ENCODE data around the gene CDC20.
"Not testable (repeated sequence)": the region's sequence is repeated elsewhere in the genome, so short reads cannot be mapped to it uniquely, and the experiment has no call there.

The CDC20 gene

DNA sequence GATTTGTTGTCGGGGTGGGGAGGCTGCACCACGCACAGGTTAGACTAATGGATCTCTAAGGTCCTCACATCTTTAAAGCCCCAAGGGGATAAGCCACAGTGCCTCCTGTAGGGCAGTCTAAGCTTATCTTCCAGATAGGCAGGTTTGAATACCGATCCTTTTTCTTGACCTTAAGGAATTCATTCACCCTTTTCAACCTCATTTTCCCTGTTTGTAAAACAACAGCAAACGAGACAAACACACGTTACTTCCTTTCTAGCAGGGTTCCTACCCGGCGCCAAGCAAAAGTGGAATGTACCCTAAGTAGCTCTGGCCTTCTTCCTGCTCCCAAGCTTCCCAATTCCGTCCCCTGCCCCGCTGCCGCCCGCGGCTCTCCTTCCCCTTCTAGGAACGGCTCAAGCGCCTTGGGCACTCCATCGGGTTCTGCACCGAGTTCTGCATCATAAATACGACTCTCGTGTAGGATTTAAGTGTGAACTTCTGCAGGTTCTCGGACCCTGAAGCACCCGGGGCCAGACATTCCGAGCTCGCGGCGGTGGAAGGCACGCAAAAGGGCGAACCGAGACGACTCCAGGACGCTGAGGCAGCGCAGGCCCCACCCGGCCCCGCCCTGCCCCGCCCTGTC, 548 bp upstream of the CDC20 start:
- no peak for DNase-seq (ENCODE audit: low read depth)

DNA sequence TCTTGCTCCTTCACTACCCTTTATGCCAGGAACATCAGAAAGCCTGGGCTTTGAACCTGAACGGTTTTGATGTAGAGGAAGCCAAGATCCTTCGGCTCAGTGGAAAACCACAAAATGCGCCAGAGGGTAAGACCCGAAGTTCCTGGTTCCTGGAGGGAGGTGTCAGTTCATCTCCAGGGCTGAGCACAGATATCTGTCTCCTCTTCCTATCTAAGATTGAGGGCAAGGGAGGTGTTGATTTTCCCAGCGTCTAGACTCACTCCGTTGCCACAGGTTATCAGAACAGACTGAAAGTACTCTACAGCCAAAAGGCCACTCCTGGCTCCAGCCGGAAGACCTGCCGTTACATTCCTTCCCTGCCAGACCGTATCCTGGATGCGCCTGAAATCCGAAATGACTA, 915 bp downstream of the CDC20 start:
- no peak for DNase-seq (ENCODE audit: low read depth)

DNA sequence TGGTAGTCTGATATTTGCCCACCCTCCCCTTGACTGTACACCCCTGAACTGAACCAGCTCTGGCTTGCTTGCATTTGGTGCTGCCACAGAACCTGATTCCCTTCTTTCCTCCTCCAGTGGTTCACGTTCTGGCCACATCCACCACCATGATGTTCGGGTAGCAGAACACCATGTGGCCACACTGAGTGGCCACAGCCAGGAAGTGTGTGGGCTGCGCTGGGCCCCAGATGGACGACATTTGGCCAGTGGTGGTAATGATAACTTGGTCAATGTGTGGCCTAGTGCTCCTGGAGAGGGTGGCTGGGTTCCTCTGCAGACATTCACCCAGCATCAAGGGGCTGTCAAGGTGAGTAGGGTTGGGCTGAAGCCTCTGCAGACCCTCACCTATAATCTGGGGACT, 1.8 kb downstream of the CDC20 start:
- no peak for DNase-seq (ENCODE audit: low read depth)

DNA sequence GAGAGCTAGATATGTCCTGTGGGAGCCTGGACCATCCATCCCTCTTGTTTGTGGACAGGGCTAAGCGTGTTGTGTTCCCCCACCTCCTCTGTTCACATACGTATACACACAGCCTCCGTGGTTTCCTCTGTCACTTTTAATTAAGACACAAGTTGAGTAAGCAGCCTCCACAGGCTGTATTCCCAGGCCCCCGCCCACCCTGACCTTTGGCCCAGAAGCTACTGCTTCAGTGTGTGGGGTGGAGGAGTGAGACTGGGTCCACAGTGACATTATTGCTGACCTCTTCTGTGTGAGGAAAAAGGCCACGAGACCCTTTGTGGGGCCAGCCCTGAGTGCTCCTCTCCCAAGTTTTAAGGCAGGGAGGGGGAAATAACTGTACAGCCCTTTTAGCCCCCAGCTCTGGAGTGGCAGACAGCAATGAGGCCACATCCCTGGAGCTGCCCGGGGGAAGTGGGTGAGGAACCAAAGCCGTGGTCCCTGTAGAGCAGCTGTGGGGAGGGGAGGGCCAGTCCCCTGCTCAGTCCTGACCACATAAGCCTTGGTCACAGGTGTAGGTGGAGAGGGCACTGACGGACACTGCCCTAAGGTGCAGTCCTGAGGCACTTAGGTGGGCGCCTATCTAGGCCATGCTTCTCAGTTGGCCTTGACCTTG, 4.6 kb downstream of the CDC20 start:
- no peak for DNase-seq (ENCODE audit: low read depth)

DNA sequence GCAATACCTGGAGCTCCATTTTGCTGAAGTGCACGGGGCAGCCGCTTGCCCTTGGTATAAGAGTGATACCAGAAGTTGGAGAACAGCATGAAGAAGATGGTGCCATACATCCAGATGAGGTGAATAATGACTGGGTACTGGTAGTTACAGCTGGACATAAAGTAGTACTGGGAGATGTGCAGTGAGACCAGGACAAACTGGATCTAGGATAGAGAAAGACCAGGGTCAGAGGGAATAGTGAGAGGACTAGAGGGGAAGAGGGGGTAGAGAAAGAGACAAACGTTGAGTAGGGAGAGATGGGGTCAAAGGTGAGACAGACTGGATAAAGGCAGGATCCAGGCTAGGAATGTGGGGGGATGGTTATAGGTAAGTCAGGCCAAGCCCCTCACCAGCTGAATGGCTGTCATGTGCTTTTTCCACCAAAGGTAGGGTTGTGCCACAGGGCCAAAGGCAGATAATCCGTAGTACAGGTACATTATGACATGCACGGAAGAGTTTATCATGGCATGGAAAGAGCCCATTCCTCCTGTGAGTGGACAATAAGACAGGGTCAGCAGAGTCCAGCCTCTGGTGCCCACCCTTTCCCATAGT, 5.2 kb downstream of the CDC20 start:
- no peak for DNase-seq (ENCODE audit: low read depth)

DNA sequence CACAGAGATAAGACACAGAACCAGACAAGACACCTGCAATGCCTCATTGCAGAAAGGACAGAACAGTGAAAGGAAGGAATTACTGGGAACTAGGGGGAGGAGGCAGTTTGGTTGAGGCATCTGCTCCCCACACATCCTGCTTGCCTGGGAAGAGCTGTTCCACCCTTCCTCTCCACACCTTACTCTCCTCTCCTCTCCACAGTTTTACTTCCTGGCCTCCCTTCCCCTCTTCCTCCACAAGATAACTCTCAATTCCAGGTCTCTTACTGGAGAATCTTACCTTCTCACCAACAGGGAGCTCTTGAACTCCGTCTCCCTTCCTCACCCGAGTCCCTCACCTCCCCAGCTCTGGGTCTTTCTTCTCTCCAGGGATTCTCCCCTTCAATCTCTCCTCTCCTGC, 6.9 kb downstream of the CDC20 start:
- no peak for DNase-seq (ENCODE audit: low read depth)

DNA sequence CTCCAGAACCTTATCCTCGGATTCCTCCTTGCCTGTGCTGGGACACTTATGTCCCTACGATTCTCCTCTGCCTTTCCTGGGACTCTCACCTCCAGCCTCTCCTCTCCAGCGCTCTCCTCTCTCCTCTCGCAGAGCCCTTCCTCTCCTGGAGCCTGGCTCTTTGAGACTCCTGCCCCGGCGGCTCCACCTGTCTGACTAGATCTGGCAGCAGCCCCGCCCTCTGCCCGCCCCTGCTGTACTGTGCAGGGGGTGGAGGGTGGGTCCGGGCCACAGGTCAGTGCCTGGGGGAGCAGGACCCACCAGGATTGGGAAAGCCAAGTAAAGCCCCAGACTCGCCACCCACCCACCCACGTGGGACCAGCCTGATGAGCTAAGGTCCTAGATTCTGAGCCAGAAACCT, 7.4 kb downstream of the CDC20 start:
- DNase-seq (ENCODE audit: low read depth) = no peak

DNA sequence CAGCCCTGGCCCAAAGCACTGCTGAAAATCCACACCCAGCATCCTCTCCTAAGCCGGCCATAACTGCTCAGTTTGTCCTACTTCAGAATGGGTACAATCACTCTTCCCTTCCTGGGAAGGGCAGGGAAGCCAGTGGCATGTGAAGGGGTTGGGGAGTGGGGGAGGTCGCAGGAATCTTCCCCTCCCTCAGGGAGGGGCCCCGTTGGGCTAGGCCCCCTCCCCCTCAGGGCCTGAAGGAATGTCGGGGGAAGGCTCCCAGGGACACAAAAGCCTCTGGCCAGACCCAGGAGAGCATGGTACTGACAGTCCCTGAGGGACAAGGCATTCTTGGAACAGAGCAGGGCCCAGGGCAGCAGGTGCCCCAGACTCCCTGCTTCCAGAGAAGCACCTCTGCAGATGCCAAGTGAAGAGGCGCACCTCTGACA, 7.8 kb downstream of the CDC20 start:
- DNase-seq (ENCODE audit: low read depth) = no peak

DNA sequence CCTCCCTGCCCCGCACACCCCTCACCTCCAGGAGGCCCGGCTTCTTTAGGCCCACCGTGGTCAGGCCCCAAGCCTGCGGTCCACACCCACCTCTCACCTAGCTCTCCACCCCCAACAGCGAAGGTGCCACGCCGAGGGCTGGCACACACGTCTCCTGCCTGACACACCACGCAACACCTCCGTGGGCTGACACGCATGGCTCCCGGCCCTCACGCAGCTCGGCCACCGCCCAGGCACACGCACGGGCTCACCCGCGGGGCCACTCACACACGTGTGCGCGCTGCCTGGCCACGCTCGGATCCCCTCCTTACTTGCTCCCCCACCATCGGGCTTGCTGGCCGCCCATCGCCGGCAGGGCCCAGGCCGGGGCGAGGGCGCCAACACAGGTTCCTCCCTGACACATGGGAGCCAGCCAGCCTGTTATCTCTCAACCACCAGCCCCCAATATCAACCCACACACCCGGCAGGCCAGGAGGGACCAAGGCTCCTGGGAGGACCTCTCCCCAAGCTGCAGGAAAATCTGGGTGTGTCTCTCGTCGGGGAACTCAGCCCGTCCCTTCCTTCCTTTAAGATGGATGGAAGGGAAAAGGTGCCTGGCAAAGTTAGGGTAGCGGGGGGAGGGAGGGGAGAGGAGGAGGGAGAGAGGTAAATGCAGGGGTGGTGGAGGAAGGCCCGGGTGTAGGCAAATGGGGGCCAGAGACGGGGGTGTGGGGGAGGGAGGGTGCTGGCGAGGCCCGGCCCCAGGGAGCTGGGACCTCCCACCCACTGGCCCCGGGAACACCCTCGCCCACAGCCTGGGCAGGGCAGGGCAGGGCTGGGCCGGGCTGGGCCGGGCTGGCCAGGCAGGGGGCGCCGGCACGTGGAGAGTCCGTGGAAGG, 8.5 kb downstream of the CDC20 start:
- DNase-seq (ENCODE audit: low read depth) = no peak

DNA sequence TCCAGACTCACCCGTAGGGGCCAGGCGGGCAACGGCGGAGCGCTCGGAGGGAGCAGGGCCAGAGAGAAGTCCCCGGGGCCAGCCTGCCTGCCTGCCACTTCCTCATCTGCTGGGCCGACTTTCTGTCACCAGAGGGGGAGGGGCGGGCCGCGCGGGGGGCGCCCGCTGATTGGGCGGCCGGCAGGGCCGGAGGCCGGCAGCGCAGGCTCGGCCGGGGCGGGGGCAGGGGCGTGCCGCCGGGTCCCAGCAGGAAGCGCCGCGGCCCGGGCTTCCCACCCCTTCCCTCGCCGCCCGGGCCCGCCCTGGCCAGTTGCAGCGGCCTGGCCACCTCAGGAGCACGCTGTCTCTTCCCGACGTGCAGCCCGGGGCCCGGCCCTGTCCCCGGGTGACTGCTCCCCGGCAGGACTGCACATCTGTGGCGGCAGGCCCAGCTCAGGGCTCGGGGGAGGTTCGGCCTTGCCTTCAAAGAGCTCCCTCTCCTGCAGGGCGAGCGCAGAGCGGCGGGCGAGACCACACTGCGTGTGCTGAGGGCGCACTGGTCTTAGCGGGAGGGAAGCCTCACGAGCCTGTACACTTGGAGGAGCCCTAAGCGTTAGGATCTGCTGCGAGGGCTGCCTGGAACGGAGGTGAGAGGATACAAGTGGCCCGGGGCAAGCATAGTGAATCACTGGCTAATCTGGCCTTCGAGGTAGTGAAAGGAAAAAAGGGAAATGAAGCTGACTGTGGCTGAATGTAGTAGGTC, 9.3 kb downstream of the CDC20 start, which contains the start of gene ELOVL1:
TSS of gene ELOVL1 (minus strand) at position 108 of the 742 bp plus-strand sequence. CDS start 2,402 bp downstream, outside the sequence.
- DNase-seq (ENCODE audit: low read depth) = peak; percentile 70

DNA sequence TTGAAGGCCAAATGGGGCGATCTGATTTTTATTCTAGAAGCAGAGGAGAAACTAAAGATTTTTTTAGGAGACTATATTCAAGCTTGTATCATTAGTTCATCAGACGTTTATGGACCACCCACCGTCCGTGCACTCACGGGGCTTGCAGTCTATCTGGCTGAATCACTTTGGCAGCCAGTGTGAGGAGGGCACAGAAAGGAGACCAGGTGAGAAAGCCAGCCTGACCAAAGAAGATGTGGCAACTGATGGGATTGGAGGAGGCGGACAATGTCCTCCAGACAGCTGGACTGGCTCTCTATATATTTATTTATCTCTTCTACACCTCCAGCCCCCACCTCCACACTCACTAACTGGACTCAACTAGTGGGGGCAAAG, 9.9 kb downstream of the CDC20 start:
- no peak for DNase-seq (ENCODE audit: low read depth)

DNA sequence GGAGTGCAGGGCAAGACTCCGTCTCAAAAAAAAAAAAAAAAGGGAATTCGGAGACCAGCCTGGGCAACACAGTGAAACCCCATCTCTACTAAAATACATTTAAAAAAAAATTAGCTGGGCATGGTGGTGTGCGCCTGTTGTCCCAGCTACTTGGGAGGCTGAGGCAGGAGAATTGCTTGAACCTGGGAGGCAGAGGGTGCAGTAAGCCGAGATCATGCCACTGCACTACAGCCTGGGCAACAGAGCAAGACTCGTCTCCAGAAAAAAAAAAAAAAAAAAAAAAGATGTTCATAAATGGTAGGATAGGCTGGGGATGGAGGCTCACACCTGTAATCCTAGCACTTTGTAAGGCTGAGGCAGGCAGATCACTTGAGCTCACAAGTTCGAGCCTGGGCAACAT, 11.0 kb downstream of the CDC20 start:
- DNase-seq (ENCODE audit: low read depth) = not testable (repeated sequence)

DNA sequence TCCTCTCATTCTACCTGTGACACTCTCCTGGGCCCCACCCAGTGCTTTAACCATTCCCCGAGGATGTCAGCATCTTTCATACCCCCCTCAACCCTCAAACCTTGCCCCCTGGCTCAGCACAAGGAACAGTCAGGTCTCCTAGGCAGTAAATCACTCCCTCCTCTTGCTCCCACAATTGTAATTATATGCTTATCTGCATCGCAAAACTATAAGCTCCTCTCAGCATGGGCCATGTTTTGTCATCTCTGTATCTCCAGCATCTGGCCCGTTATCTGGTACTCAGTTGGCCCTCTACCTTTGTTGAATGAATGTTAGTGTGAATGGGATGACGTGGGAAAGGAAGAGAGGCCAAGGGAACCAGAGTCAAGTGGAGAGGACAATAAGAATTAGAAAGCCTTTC, 11.8 kb downstream of the CDC20 start:
- no peak for DNase-seq (ENCODE audit: low read depth)

DNA sequence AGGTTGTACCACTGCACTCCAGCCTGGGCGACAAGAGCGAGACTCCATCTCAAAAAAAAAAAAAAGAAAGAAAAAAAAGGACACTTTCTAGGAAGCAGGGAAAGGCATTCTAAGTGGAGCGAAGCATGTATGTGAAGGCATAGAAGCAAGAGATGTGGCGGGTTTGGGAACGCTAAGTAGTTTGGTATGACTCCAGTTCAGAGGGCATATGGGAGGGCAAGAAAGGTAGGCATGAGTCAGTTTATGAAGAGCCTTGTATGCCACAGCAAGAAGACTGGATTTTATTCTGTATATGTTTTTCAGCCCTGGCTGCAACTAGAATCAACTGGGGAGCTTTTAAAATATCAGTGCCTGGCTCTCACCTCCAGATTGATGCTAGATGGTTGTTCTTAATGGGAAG, 13.4 kb downstream of the CDC20 start:
- no peak for DNase-seq (ENCODE audit: low read depth)

DNA sequence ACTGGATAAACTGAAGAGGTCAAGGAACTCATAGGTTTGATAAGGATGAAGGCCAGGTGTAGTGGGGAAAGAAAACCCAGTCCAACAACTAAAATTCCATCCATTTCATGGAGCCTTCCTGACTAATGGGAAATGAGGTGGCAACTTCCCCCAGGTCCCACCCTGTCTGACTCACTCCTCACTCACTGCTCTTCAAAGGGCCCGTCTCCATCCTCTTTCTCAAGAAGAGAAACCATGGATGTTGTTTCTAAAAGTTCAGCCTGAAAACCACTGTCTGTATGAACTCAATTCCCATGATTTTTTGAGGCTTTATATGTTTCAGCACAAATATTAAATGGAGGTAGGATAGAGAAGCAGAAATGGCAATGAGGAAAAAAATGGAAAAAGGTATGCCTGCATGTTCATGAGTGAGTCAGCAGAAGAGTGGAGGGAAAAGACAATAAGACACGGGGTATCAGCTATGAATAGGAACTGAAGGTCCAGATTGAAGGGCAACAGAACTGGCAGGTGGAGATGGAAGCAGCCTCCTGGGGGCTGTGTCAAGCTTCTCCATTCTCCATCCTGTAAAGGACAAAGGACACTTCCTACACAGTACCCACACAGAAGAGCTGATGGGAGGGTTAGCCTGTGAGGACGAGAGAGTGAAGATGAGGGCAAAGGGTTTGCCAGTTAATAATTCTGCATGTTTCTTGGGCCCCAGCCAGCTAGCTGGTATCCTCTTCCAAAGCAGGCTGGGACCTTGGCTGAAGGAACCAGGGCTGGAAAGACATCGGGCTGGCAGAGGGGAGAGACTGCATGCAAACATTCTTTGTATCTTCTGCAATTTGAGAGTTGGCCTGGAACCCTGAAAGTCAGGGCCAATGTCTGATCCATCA, 14.5 kb downstream of the CDC20 start:
- DNase-seq (ENCODE audit: low read depth) = peak; percentile 77

DNA sequence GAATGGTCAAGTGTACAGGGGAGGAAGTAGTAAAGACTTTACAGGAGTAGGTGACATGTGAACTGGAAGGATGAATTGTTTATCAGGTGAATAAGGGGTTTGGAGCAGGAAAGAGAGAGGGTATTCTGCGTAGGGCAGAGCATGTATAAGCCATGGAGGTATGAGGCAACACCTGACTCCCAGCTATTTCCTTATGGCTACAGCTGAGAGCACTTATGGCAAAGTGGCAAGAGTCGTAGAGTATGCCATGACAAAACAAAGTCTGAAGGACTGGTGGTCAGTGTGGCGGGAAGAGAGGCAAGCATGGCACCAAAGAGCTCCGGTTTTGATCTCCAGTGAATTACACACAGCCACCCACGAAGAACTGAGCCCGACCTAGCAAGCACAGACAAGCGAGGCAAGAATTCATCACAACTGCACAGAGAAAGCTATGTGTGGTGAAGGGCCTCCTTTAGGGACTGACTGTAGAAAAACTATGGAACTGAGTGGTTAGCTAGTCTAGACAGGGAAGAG, 18.0 kb downstream of the CDC20 start:
- DNase-seq (ENCODE audit: low read depth) = no peak

DNA sequence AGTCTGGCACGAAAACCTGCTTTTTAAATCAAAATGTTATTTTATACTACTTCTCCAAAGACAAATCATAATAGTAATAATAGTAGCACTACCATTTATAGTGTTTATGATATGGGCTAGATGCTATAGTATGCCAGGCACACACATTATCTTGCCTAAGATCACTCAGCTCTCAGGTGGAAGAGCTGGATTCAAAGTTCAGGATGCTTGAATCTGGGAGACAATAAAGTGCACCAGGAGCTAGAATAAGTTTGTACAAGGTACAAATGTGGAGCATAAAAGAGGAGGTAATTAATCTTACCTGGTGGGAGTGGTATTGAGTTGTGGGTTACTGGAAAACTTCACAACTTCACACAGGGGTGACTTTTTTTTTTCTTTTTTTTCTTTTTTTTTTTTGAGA, 19.1 kb downstream of the CDC20 start:
- no peak for DNase-seq (ENCODE audit: low read depth)

DNA sequence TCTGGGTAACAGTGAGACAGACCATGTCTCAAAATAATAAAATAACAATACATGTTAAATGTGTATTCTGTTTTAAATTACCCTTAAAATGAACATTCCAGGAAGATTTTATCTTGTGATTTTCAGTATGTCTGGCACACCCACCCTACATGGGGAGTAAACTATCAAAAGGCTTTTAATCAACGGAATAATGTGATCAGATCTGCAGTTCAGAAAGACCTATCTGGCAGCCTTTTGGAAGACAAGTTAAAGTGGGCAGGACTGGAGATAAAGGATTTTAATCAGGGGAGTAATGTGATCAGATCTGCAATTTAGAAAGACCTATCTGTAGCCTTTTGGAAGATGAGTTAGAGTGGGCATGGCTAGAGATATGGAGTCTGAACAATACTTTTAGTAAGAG, 20.7 kb downstream of the CDC20 start:
- DNase-seq (ENCODE audit: low read depth) = no peak

DNA sequence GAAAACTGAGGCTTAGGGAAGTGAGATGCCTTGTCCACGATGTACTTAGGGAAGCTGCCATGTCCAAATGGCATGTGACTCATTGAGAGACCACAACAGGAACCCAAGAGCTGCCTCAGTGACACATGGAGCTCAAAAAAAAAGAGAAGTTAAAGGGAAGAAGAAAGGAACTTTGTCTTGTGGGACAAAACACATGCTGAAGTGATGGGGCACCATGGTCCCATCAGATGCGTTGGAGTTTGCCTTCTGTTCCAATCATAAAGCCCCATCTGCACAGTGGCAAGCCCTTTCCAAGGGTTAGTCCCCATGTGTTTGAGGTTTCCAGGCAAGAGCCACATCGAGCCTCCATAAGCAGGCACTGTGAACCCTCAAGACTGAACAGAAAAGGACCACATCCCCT, 22.8 kb downstream of the CDC20 start:
- no peak for DNase-seq (ENCODE audit: low read depth)

DNA sequence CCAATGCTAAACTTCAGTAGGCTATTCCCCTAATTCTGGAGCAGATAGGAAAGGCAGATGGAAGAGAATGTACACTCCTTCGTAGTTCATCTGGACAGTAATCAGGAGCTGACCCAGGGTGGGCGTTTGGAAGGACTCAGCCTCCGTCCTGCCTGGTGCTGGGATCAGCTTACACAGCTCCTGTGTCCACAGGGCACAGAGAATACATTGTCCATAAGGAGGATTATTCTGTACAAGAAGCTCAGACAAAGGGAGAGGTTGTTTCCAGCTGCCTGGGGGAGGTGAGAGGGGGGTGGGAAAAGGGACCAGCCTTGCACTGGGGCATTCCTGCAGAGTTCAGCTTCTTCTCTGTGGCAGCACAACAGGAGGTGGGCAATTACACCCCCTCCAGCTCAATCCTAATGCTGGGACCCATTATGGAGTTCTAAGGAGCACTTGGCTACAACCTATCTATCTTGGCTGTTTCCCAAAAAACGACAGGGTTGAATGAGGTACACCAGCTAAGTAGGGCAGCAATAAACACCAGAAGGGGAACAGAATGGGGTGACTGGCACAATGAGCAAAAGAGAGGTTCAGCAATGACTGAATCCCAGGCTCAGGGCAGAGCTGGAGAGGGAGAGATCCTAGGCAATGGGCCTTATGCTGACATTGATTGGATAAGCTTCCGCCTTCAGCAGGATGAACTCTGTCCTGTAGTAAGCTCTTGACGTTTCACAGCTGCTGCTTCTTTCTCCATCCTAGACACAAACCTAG, 23.4 kb downstream of the CDC20 start:
- no peak for DNase-seq (ENCODE audit: low read depth)

All from stromal cell of bone marrow (primary cell).